WTC11 (cell line): ENCODE measurements around the gene TMEM52. TPM values are rescaled to one million over a fixed set of nuclear protein-coding genes. Genes with fewer than 3 reads are reported as not detected.

Experiments used
- ATAC-seq: fragments of 200-7000 bp; cut with Tn5 transposase; 2 replicates; pipeline ENCODE4 v1.10.0; 2021; ENCODE audit warnings: mild to moderate bottlenecking, moderate library complexity
- CTCF ChIA-PET: fragments of 300-600 bp; sonication (Branson Sonifier 250); formaldehyde crosslinking; loops from one replicate; lab custom pipeline; 2021; ENCODE audit warnings: antibody characterized with exemption; lab: Charles Lee
- POLR2A ChIA-PET: fragments of 350-600 bp; sonication (Branson Sonifier 250); formaldehyde crosslinking; loops from one replicate; lab custom pipeline; 2021; ENCODE audit warnings: antibody characterized with exemption; lab: Charles Lee
- DNase-seq: peaks from one replicate; pipeline ENCODE4 v3.0.0; 2021; ENCODE audit warnings: low spot score
- H3K27ac Mint-ChIP-seq: 2 replicates; pipeline ENCODE4 v1.8.0; 2021; ENCODE audit warnings: mixed read lengths
- H3K27me3 Mint-ChIP-seq: 2 replicates; pipeline ENCODE4 v1.8.0; 2021; ENCODE audit warnings: low read depth, mild to moderate bottlenecking, moderate library complexity, mixed read lengths
- H3K36me3 Mint-ChIP-seq: 2 replicates; pipeline ENCODE4 v1.8.0; 2021; ENCODE audit warnings: mixed read lengths
- H3K4me1 Mint-ChIP-seq: 2 replicates; pipeline ENCODE4 v1.8.0; 2022; ENCODE audit warnings: mixed read lengths
- H3K4me3 Mint-ChIP-seq: 2 replicates; pipeline ENCODE4 v1.8.0; 2021; ENCODE audit warnings: mild to moderate bottlenecking, moderate library complexity, mixed read lengths
- H3K9me3 Mint-ChIP-seq: 2 replicates; pipeline ENCODE4 v1.8.0; 2021; ENCODE audit warnings: mixed read lengths
- CREB1 ChIP-seq: sonication (generic); formaldehyde crosslinking; IDR thresholded peaks from 2 replicates; pipeline ENCODE4 v1.8.0; 2023; ENCODE audit warnings: mild to moderate bottlenecking, missing genetic modification reagents
- ESRRA ChIP-seq: sonication (generic); formaldehyde crosslinking; IDR thresholded peaks from 2 replicates; pipeline ENCODE4 v1.8.1; 2022; ENCODE audit warnings: mild to moderate bottlenecking, missing genetic modification reagents, borderline replicate concordance
- FOXK1 ChIP-seq: sonication (generic); formaldehyde crosslinking; IDR thresholded peaks from 2 replicates; pipeline ENCODE4 v1.8.0; 2022; ENCODE audit warnings: mild to moderate bottlenecking, moderate library complexity, missing genetic modification reagents
- GABPB1 ChIP-seq: sonication (generic); formaldehyde crosslinking; IDR thresholded peaks from 2 replicates; pipeline ENCODE4 v1.8.1; 2023; ENCODE audit warnings: mild to moderate bottlenecking, missing genetic modification reagents
- KAT7 ChIP-seq: sonication (generic); formaldehyde crosslinking; IDR thresholded peaks from 2 replicates; pipeline ENCODE4 v1.8.1; 2023; ENCODE audit warnings: missing genetic modification reagents, mild to moderate bottlenecking, borderline replicate concordance
- SMAD3 ChIP-seq: sonication (generic); formaldehyde crosslinking; IDR thresholded peaks from 2 replicates; pipeline ENCODE4 v1.8.0; 2022; ENCODE audit warnings: missing genetic modification reagents, mild to moderate bottlenecking, borderline replicate concordance
- SP1 ChIP-seq: sonication (generic); formaldehyde crosslinking; conservative IDR thresholded peaks from 2 replicates; pipeline ENCODE4 v1.8.1; 2022; ENCODE audit warnings: missing genetic modification reagents
- ZNF423 ChIP-seq: fragments of 250-450 bp; sonication (Bioruptor Pico); IDR thresholded peaks from 2 replicates; pipeline ENCODE4 v2.1.2; 2022; ENCODE audit warnings: mild to moderate bottlenecking, moderate library complexity
- total RNA-seq: library from RNA; stranded (reverse); gene quantifications from 3 replicates; pipeline ENCODE4 v1.2.3, GENCODE V29; 2021
- TF ChIP-seq, protein P1 (sequence below): fragments of 250-450 bp; sonication (Bioruptor Pico); IDR thresholded peaks from 2 replicates; pipeline ENCODE4 v1.8.0; 2021; ENCODE audit warnings: mild to moderate bottlenecking
- TF ChIP-seq, protein P2 (sequence below): sonication (generic); formaldehyde crosslinking; conservative IDR thresholded peaks from 2 replicates; pipeline ENCODE4 v1.8.1; 2022; ENCODE audit warnings: mild to moderate bottlenecking, missing genetic modification reagents
- TF ChIP-seq, protein P3 (sequence below): sonication (generic); formaldehyde crosslinking; IDR thresholded peaks from 2 replicates; pipeline ENCODE4 v1.8.0; 2022; ENCODE audit warnings: mild to moderate bottlenecking, missing genetic modification reagents
- TF ChIP-seq, protein P4 (sequence below): sonication (generic); formaldehyde crosslinking; IDR thresholded peaks from 2 replicates; pipeline ENCODE4 v1.8.1; 2023; ENCODE audit warnings: mild to moderate bottlenecking, moderate library complexity, missing genetic modification reagents
- TF ChIP-seq, protein P5 (sequence below): sonication (generic); formaldehyde crosslinking; IDR thresholded peaks from 2 replicates; pipeline ENCODE4 v1.8.0; 2022; ENCODE audit warnings: mild to moderate bottlenecking, missing genetic modification reagents
- TF ChIP-seq, protein P6 (sequence below): sonication (generic); formaldehyde crosslinking; IDR thresholded peaks from 2 replicates; pipeline ENCODE4 v1.8.1; 2023; ENCODE audit warnings: mild to moderate bottlenecking, missing genetic modification reagents
- TF ChIP-seq, protein P7 (sequence below): fragments of 200-600 bp; IDR thresholded peaks from 2 replicates; pipeline ENCODE4 v1.8.0; 2022; ENCODE audit warnings: antibody characterized with exemption
- TF ChIP-seq, protein P8 (sequence below): sonication (generic); formaldehyde crosslinking; IDR thresholded peaks from 2 replicates; pipeline ENCODE4 v1.8.1; 2022; ENCODE audit warnings: missing genetic modification reagents, borderline replicate concordance

Gene TMEM52
- total RNA-seq, 1 experiment from 2014 or later, result 21.9 TPM

DNA sequence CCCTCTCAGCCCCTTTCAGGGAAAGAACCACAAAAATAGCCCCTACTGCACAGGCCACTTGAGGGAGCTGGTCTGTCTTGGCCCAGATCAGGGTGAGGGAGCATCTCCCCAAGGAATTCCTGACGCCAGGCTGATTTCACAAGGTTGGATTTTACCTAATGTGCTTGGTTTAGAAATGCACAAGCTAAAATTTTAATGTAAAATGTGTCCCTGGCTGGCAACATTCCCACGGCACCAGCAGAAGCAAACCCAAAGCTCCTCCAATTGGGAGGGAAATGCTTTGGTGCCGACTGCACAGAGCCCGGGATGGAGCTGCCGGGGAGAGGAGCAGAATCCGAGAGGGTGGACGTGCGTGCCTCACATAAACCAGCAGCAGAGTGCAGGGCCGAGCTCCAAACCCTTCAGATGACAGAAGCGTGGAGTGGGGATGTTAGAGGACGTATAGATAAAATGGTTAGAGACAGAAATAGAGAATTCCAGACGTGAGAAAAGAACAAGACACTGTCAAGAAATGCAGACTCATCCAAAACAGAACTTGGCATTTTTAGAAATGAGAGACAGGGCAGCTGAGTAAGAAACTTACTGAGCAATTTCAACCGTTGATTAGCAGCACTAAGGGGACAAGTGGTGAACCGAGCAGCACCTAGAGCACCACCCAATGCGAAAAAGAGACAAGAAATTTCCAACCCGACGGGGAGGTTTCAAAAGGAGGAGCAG is 41.6 kb upstream of the TMEM52 start:
- H3K4me1 Mint-ChIP-seq, result peaks cover 20% of the 10 kb centered on the region
- POLR2A ChIA-PET, result interaction anchor here (1.1 kb wide), 1 partner anchor 84 kb away, joined by 11 read pairs; no protein-coding TSS in a partner anchor
- no peaks in the 10 kb centered on the region for H3K36me3 Mint-ChIP-seq
- H3K27ac Mint-ChIP-seq, result peak overlapping the region; percentile 58; the same call in 1 of the 2 replicates
- no peaks in the 10 kb centered on the region; the same call in 1 of the 2 replicates for H3K27me3 Mint-ChIP-seq
- ATAC-seq (peak; percentile 42), DNase-seq (no peak)
- no peaks in the 10 kb centered on the region for H3K9me3 Mint-ChIP-seq
- TF ChIP-seq, protein P1, sequence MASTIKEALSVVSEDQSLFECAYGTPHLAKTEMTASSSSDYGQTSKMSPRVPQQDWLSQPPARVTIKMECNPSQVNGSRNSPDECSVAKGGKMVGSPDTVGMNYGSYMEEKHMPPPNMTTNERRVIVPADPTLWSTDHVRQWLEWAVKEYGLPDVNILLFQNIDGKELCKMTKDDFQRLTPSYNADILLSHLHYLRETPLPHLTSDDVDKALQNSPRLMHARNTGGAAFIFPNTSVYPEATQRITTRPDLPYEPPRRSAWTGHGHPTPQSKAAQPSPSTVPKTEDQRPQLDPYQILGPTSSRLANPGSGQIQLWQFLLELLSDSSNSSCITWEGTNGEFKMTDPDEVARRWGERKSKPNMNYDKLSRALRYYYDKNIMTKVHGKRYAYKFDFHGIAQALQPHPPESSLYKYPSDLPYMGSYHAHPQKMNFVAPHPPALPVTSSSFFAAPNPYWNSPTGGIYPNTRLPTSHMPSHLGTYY (CRISPR knock-in tag), result no peak
- TF ChIP-seq, protein P2, sequence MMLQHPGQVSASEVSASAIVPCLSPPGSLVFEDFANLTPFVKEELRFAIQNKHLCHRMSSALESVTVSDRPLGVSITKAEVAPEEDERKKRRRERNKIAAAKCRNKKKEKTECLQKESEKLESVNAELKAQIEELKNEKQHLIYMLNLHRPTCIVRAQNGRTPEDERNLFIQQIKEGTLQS (CRISPR knock-in tag), result no peak
- TF ChIP-seq SMAD3 (CRISPR knock-in tag), result no peak
- H3K4me3 Mint-ChIP-seq, result no peak overlapping the region
- CTCF ChIA-PET, result interaction anchor here (0.7 to 11.8 kb wide), 35 partner anchors 8 to 214 kb away, joined by 3 to 312 read pairs (median 5); partner anchors contain the start of genes CFAP74, GABRD and PRKCZ

DNA sequence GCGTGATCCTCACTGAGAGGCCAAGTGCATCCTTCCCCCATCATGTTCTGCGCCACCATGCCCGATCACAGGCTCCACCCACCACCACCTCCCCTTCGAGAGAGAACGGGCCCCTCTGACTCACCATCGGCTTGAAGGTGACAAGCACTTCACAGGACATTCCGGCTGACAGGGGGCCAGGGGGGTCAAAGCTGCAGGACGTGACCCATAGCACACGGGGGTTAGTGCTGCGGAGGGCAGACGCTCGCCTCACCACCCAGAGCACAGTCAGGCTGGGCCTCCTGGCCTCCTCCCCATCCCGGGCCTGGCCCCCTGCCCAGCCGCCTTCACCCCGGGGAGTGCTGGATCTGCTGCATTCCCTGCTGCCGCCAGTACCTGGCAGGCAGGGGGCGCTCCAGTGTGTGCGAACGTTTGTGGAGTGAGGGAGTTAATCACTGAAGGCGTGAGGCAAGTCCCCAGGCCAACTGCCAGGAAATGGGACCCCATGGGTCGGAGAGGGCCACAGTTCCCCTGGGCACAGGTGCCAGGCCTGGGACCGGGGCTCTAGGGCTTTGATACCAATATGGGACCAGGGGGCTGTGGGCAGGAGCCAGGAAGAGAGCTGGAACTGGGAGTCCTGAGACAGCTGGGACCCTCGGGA is 40.9 kb upstream of the TMEM52 start:
- DNase-seq, result peak; percentile 96
- no peaks in the 10 kb centered on the region for H3K36me3 Mint-ChIP-seq
- TF ChIP-seq, protein P3, sequence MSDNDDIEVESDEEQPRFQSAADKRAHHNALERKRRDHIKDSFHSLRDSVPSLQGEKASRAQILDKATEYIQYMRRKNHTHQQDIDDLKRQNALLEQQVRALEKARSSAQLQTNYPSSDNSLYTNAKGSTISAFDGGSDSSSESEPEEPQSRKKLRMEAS (CRISPR knock-in tag), result peak; percentile 75
- TF ChIP-seq KAT7 (0 out of 2 replicates have a peak, but pooled peaks have one; percentile 48), GABPB1 (CRISPR knock-in tag) (0 out of 2 replicates have a peak, but pooled peaks have one; percentile 59), ESRRA (no peak), CREB1 (0 out of 2 replicates have a peak, but pooled peaks have one; percentile 30), FOXK1 (CRISPR knock-in tag) (peak; percentile 36; the same call in 1 of the 2 replicates), ZNF423 (CRISPR knock-in tag) (peak; percentile 94), SP1 (CRISPR knock-in tag) (peak; percentile 61; the same call in 1 of the 2 replicates)
- TF ChIP-seq, protein P4, sequence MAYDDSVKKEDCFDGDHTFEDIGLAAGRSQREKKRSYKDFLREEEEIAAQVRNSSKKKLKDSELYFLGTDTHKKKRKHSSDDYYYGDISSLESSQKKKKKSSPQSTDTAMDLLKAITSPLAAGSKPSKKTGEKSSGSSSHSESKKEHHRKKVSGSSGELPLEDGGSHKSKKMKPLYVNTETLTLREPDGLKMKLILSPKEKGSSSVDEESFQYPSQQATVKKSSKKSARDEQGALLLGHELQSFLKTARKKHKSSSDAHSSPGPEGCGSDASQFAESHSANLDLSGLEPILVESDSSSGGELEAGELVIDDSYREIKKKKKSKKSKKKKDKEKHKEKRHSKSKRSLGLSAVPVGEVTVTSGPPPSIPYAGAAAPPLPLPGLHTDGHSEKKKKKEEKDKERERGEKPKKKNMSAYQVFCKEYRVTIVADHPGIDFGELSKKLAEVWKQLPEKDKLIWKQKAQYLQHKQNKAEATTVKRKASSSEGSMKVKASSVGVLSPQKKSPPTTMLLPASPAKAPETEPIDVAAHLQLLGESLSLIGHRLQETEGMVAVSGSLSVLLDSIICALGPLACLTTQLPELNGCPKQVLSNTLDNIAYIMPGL, result peak; percentile 95
- TF ChIP-seq, protein P5, sequence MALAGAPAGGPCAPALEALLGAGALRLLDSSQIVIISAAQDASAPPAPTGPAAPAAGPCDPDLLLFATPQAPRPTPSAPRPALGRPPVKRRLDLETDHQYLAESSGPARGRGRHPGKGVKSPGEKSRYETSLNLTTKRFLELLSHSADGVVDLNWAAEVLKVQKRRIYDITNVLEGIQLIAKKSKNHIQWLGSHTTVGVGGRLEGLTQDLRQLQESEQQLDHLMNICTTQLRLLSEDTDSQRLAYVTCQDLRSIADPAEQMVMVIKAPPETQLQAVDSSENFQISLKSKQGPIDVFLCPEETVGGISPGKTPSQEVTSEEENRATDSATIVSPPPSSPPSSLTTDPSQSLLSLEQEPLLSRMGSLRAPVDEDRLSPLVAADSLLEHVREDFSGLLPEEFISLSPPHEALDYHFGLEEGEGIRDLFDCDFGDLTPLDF (CRISPR knock-in tag), result 0 out of 2 replicates have a peak, but pooled peaks have one; percentile 38
- TF ChIP-seq, protein P2 (CRISPR knock-in tag), result no peak
- TF ChIP-seq, protein P6, sequence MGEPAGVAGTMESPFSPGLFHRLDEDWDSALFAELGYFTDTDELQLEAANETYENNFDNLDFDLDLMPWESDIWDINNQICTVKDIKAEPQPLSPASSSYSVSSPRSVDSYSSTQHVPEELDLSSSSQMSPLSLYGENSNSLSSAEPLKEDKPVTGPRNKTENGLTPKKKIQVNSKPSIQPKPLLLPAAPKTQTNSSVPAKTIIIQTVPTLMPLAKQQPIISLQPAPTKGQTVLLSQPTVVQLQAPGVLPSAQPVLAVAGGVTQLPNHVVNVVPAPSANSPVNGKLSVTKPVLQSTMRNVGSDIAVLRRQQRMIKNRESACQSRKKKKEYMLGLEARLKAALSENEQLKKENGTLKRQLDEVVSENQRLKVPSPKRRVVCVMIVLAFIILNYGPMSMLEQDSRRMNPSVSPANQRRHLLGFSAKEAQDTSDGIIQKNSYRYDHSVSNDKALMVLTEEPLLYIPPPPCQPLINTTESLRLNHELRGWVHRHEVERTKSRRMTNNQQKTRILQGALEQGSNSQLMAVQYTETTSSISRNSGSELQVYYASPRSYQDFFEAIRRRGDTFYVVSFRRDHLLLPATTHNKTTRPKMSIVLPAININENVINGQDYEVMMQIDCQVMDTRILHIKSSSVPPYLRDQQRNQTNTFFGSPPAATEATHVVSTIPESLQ (CRISPR knock-in tag), result no peak
- TF ChIP-seq, protein P7, sequence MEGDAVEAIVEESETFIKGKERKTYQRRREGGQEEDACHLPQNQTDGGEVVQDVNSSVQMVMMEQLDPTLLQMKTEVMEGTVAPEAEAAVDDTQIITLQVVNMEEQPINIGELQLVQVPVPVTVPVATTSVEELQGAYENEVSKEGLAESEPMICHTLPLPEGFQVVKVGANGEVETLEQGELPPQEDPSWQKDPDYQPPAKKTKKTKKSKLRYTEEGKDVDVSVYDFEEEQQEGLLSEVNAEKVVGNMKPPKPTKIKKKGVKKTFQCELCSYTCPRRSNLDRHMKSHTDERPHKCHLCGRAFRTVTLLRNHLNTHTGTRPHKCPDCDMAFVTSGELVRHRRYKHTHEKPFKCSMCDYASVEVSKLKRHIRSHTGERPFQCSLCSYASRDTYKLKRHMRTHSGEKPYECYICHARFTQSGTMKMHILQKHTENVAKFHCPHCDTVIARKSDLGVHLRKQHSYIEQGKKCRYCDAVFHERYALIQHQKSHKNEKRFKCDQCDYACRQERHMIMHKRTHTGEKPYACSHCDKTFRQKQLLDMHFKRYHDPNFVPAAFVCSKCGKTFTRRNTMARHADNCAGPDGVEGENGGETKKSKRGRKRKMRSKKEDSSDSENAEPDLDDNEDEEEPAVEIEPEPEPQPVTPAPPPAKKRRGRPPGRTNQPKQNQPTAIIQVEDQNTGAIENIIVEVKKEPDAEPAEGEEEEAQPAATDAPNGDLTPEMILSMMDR, result peak; percentile 90
- TF ChIP-seq, protein P8, sequence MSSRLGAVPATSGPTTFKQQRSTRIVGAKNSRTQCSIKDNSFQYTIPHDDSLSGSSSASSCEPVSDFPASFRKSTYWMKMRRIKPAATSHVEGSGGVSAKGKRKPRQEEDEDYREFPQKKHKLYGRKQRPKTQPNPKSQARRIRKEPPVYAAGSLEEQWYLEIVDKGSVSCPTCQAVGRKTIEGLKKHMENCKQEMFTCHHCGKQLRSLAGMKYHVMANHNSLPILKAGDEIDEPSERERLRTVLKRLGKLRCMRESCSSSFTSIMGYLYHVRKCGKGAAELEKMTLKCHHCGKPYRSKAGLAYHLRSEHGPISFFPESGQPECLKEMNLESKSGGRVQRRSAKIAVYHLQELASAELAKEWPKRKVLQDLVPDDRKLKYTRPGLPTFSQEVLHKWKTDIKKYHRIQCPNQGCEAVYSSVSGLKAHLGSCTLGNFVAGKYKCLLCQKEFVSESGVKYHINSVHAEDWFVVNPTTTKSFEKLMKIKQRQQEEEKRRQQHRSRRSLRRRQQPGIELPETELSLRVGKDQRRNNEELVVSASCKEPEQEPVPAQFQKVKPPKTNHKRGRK (CRISPR knock-in tag), result no peak
- H3K9me3 Mint-ChIP-seq, result peaks cover 1% of the 10 kb centered on the region
- H3K4me3 Mint-ChIP-seq, result peak overlapping the region; percentile 49
- H3K27ac Mint-ChIP-seq, result no peak overlapping the region; the same call in 1 of the 2 replicates
- POLR2A ChIA-PET, result interaction anchor here (1.1 kb wide), 1 partner anchor 84 kb away, joined by 11 read pairs; no protein-coding TSS in a partner anchor
- ATAC-seq, result peak; percentile 89
- CTCF ChIA-PET, result interaction anchor here (0.7 to 11.8 kb wide), 34 partner anchors 8 to 214 kb away, joined by 3 to 312 read pairs (median 6); partner anchors contain the start of genes CFAP74, GABRD and PRKCZ
- H3K27me3 Mint-ChIP-seq, result no peaks in the 10 kb centered on the region; the same call in none of the 2 replicates
- H3K4me1 Mint-ChIP-seq, result peaks cover 20% of the 10 kb centered on the region
